ENCODE results near the gene SDHAF1.
"Not testable (repeated sequence)": the region's sequence is repeated elsewhere in the genome, so short reads cannot be mapped to it uniquely, and the experiment has no call there.

SDHAF1 gene, protein sequence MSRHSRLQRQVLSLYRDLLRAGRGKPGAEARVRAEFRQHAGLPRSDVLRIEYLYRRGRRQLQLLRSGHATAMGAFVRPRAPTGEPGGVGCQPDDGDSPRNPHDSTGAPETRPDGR

GRCh38 chr19:35995048-35995993 lies at the start of gene SDHAF1:
TSS of gene SDHAF1 (plus strand) at chr19:35995188. CDS start at chr19:35995275, 87 bp downstream.
- H3K27ac ChIP-seq (ENCODE audit: low read depth, low read length), result peak within 1 kb of the TSS; percentile 57
- H3K9me3 ChIP-seq (ENCODE audit: control insufficient read depth in 5 of 5, low read length in 5 of 5), result no peaks in the 10 kb centered on the region
- H3K4me3 ChIP-seq (ENCODE audit: low read depth in 1 of 5, low read length in 5 of 5), result peak within 1 kb of the TSS; percentile 84 to 94 (median 88)
- H3K27me3 ChIP-seq (ENCODE audit: control insufficient read depth in 5 of 5, insufficient read depth in 4 of 5, low read length in 5 of 5), result no peaks in the 10 kb centered on the region
- peaks cover 0 to 16% (median 5%) of the 10 kb centered on the region in 5 donors for H3K36me3 ChIP-seq (ENCODE audit: control insufficient read depth in 5 of 5, insufficient read depth in 5 of 5, low read length in 5 of 5)
- H3K9ac ChIP-seq (ENCODE audit: low read length in 5 of 5), result peak within 1 kb of the TSS; percentile 73 to 93 (median 91)
- H3K4me1 ChIP-seq (ENCODE audit: control insufficient read depth in 5 of 5, insufficient read depth in 5 of 5, low read length in 5 of 5), result peaks cover 2 to 40% (median 29%) of the 10 kb centered on the region in 5 donors

- no peak overlapping the region for H3K9ac ChIP-seq (ENCODE audit: low read length in 5 of 5)
- H3K36me3 ChIP-seq (ENCODE audit: control insufficient read depth in 5 of 5, insufficient read depth in 5 of 5, low read length in 5 of 5), result peaks cover 0 to 20% (median 9%) of the 10 kb centered on the region in 5 donors
- H3K4me1 ChIP-seq (ENCODE audit: control insufficient read depth in 5 of 5, insufficient read depth in 5 of 5, low read length in 5 of 5), result peaks cover 0 to 20% (median 0%) of the 10 kb centered on the region in 5 donors
Observed at GRCh38 chr19:35946203-35946602, 48.8 kb upstream of the SDHAF1 start.

DNA sequence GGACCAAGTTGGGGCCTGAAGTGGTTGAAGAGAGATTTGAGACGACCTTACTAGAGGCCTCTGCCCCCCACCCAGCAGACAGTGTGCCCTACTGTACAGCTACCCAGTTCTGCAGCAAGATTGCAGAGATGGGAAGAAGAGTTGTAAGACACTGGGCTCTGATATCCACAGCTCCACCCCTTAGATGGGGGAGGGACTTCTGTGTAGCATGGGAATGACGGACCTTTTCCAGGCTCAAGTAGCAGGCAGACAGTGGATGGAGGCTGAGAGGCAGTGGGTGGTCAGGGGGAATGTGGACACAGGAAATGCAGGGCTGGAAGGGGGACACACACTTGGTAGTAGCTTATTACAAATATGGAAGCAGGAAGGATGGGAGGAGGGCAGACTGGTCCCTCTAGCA lies 45.9 kb upstream of the SDHAF1 start:
- H3K27ac ChIP-seq (ENCODE audit: low read depth, low read length), result no peak overlapping the region
- H3K9me3 ChIP-seq (ENCODE audit: control insufficient read depth in 5 of 5, low read length in 5 of 5), result no peaks in the 10 kb centered on the region
- peaks cover 0 to 3% (median 2%) of the 10 kb centered on the region in 5 donors for H3K27me3 ChIP-seq (ENCODE audit: control insufficient read depth in 5 of 5, insufficient read depth in 4 of 5, low read length in 5 of 5)

More at GRCh38 chr19:35946203-35946602, 48.8 kb upstream of the SDHAF1 start:
- Histone ChIP-seq H3K27me3 (ENCODE audit: control insufficient read depth in 5 of 5, insufficient read depth in 4 of 5, low read length in 5 of 5) (no peaks in the 10 kb centered on the region), H3K4me3 (ENCODE audit: low read depth in 1 of 5, low read length in 5 of 5) (no peak overlapping the region), H3K27ac (ENCODE audit: low read depth, low read length) (no peak overlapping the region), H3K9me3 (ENCODE audit: control insufficient read depth in 5 of 5, low read length in 5 of 5) (no peaks in the 10 kb centered on the region)

GRCh38 chr19:35955881-35956634 lies 38.9 kb upstream of the SDHAF1 start:
- H3K36me3 ChIP-seq (ENCODE audit: control insufficient read depth in 5 of 5, insufficient read depth in 5 of 5, low read length in 5 of 5), result no peaks in the 10 kb centered on the region
- peaks cover 0 to 6% (median 0%) of the 10 kb centered on the region in 5 donors for H3K9me3 ChIP-seq (ENCODE audit: control insufficient read depth in 5 of 5, low read length in 5 of 5)
- no peak overlapping the region for H3K4me3 ChIP-seq (ENCODE audit: low read depth in 1 of 5, low read length in 5 of 5)
- H3K27ac ChIP-seq (ENCODE audit: low read depth, low read length), result no peak overlapping the region
- H3K4me1 ChIP-seq (ENCODE audit: control insufficient read depth in 5 of 5, insufficient read depth in 5 of 5, low read length in 5 of 5), result peaks cover 0 to 26% (median 12%) of the 10 kb centered on the region in 5 donors
- H3K9ac ChIP-seq (ENCODE audit: low read length in 5 of 5), result no peak overlapping the region
- H3K27me3 ChIP-seq (ENCODE audit: control insufficient read depth in 5 of 5, insufficient read depth in 4 of 5, low read length in 5 of 5), result peaks cover 7 to 31% (median 28%) of the 10 kb centered on the region in 5 donors

More for the DNA sequence above, 45.9 kb upstream of the SDHAF1 start:
- peaks cover 0 to 13% (median 6%) of the 10 kb centered on the region in 5 donors for H3K36me3 ChIP-seq (ENCODE audit: control insufficient read depth in 5 of 5, insufficient read depth in 5 of 5, low read length in 5 of 5)
- no peak overlapping the region for H3K9ac ChIP-seq (ENCODE audit: low read length in 5 of 5)
- peaks cover 0 to 15% (median 2%) of the 10 kb centered on the region in 5 donors for H3K4me1 ChIP-seq (ENCODE audit: control insufficient read depth in 5 of 5, insufficient read depth in 5 of 5, low read length in 5 of 5)
- no peak overlapping the region for H3K4me3 ChIP-seq (ENCODE audit: low read depth in 1 of 5, low read length in 5 of 5)

- H3K4me3 ChIP-seq (ENCODE audit: low read depth in 1 of 5, low read length in 5 of 5); H3K27ac ChIP-seq (ENCODE audit: low read depth, low read length); H3K9ac ChIP-seq (ENCODE audit: low read length in 5 of 5); H3K36me3 ChIP-seq (ENCODE audit: control insufficient read depth in 5 of 5, insufficient read depth in 5 of 5, low read length in 5 of 5); H3K9me3 ChIP-seq (ENCODE audit: control insufficient read depth in 5 of 5, low read length in 5 of 5): not testable (repeated sequence)
- Histone ChIP-seq H3K4me1 (ENCODE audit: control insufficient read depth in 5 of 5, insufficient read depth in 5 of 5, low read length in 5 of 5) (peaks cover 0 to 26% (median 12%) of the 10 kb centered on the region in 5 donors), H3K27me3 (ENCODE audit: control insufficient read depth in 5 of 5, insufficient read depth in 4 of 5, low read length in 5 of 5) (peaks cover 7 to 33% (median 28%) of the 10 kb centered on the region in 5 donors)
Observed at GRCh38 chr19:35957411-35957810, 37.6 kb upstream of the SDHAF1 start.

- H3K36me3 ChIP-seq (ENCODE audit: control insufficient read depth in 5 of 5, insufficient read depth in 5 of 5, low read length in 5 of 5), result no peaks in the 10 kb centered on the region
- H3K27me3 ChIP-seq (ENCODE audit: control insufficient read depth in 5 of 5, insufficient read depth in 4 of 5, low read length in 5 of 5), result peaks cover 7 to 34% (median 25%) of the 10 kb centered on the region in 5 donors
- no peak overlapping the region for H3K9ac ChIP-seq (ENCODE audit: low read length in 5 of 5)
- no peak overlapping the region for H3K27ac ChIP-seq (ENCODE audit: low read depth, low read length)
- H3K4me1 ChIP-seq (ENCODE audit: control insufficient read depth in 5 of 5, insufficient read depth in 5 of 5, low read length in 5 of 5), result peaks cover 0 to 14% (median 11%) of the 10 kb centered on the region in 5 donors
- H3K4me3 ChIP-seq (ENCODE audit: low read depth in 1 of 5, low read length in 5 of 5), result peak overlapping the region in 2 of 5 donors; percentile 29 to 56
- peaks cover 0 to 6% (median 0%) of the 10 kb centered on the region in 5 donors for H3K9me3 ChIP-seq (ENCODE audit: control insufficient read depth in 5 of 5, low read length in 5 of 5)
Observed at GRCh38 chr19:35958660-35959039, 36.3 kb upstream of the SDHAF1 start.

- peak overlapping the region in 3 of 5 donors; percentile 6 to 56 (median 29) for H3K4me3 ChIP-seq (ENCODE audit: low read depth in 1 of 5, low read length in 5 of 5)
- H3K27me3 ChIP-seq (ENCODE audit: control insufficient read depth in 5 of 5, insufficient read depth in 4 of 5, low read length in 5 of 5), result peaks cover 7 to 34% (median 25%) of the 10 kb centered on the region in 5 donors
- peaks cover 0 to 6% (median 0%) of the 10 kb centered on the region in 5 donors for H3K9me3 ChIP-seq (ENCODE audit: control insufficient read depth in 5 of 5, low read length in 5 of 5)
- H3K27ac ChIP-seq (ENCODE audit: low read depth, low read length), result no peak overlapping the region
- no peak overlapping the region for H3K9ac ChIP-seq (ENCODE audit: low read length in 5 of 5)
- H3K36me3 ChIP-seq (ENCODE audit: control insufficient read depth in 5 of 5, insufficient read depth in 5 of 5, low read length in 5 of 5), result no peaks in the 10 kb centered on the region
- peaks cover 0 to 13% (median 10%) of the 10 kb centered on the region in 5 donors for H3K4me1 ChIP-seq (ENCODE audit: control insufficient read depth in 5 of 5, insufficient read depth in 5 of 5, low read length in 5 of 5)
Observed at GRCh38 chr19:35959040-35959967, 35.7 kb upstream of the SDHAF1 start.

DNA sequence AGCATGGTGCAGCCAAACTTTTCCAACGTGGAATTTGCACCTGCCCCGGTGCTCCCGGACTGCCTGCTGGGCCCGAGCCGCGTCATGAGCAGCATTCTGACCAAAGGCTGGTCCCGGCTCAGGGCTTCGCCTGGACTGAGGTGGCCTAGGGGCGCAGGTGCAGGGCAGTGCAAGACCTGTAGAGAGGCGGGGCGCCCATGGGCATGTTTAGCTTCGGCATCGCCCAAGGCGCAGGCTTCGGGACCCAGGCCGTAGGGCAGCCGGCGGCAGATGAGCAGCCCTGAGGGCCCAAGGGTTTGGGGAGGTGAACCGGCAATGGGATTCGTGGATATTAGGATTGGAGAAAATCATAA lies 35.0 kb upstream of the SDHAF1 start:
- no peak overlapping the region for H3K4me3 ChIP-seq (ENCODE audit: low read depth in 1 of 5, low read length in 5 of 5)
- peaks cover 0 to 13% (median 10%) of the 10 kb centered on the region in 5 donors for H3K4me1 ChIP-seq (ENCODE audit: control insufficient read depth in 5 of 5, insufficient read depth in 5 of 5, low read length in 5 of 5)
- H3K27me3 ChIP-seq (ENCODE audit: control insufficient read depth in 5 of 5, insufficient read depth in 4 of 5, low read length in 5 of 5), result peaks cover 7 to 34% (median 25%) of the 10 kb centered on the region in 5 donors

More for the DNA sequence above, 35.0 kb upstream of the SDHAF1 start:
- H3K9ac ChIP-seq (ENCODE audit: low read length in 5 of 5), result no peak overlapping the region
- H3K9me3 ChIP-seq (ENCODE audit: control insufficient read depth in 5 of 5, low read length in 5 of 5), result peaks cover 0 to 6% (median 0%) of the 10 kb centered on the region in 5 donors
- H3K27ac ChIP-seq (ENCODE audit: low read depth, low read length), result no peak overlapping the region
- no peaks in the 10 kb centered on the region for H3K36me3 ChIP-seq (ENCODE audit: control insufficient read depth in 5 of 5, insufficient read depth in 5 of 5, low read length in 5 of 5)
